Fibroblast of lung (primary cell): ENCODE data around the gene AIFM1.

Source experiments
- EZH2 ChIP-seq: IDR thresholded peaks from 2 replicates; pipeline ENCODE4 v1.5.1; 2012; ENCODE audit warnings: low read length, control low read depth, mild to moderate bottlenecking; ENCODE audit errors: missing control alignments
- TF ChIP-seq, protein P1 (sequence below), 2 donors: IDR thresholded peaks in 1 of 2; conservative IDR thresholded peaks in 1 of 2; 1 replicate in 1 of 2; 2 replicates in 1 of 2; pipeline ENCODE4 v1.5.1; 2011 to 2012; ENCODE audit warnings: low read length in 2 of 2, control low read depth in 1 of 2, inconsistent platforms in 1 of 2, low read depth in 1 of 2, mild to moderate bottlenecking in 1 of 2

- TF ChIP-seq, protein P1, sequence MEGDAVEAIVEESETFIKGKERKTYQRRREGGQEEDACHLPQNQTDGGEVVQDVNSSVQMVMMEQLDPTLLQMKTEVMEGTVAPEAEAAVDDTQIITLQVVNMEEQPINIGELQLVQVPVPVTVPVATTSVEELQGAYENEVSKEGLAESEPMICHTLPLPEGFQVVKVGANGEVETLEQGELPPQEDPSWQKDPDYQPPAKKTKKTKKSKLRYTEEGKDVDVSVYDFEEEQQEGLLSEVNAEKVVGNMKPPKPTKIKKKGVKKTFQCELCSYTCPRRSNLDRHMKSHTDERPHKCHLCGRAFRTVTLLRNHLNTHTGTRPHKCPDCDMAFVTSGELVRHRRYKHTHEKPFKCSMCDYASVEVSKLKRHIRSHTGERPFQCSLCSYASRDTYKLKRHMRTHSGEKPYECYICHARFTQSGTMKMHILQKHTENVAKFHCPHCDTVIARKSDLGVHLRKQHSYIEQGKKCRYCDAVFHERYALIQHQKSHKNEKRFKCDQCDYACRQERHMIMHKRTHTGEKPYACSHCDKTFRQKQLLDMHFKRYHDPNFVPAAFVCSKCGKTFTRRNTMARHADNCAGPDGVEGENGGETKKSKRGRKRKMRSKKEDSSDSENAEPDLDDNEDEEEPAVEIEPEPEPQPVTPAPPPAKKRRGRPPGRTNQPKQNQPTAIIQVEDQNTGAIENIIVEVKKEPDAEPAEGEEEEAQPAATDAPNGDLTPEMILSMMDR (conservative IDR thresholded peaks at IDR 0.05 in 1 of 2, IDR thresholded peaks at IDR 0.05 in 1 of 2; ENCODE audit: low read depth in 1 of 2, low read length in 2 of 2) = no peak
- TF ChIP-seq EZH2 = no peak
These were observed 14.1 kb upstream of the AIFM1 start for GRCh38 chrX:130179579-130180215.
